RCC 7860 (cell line): ENCODE data around the gene MCM7.

ENCODE experiments used
- DNase-seq: peaks from one replicate; pipeline ENCODE4 v3.0.0-alpha.2; 2015; ENCODE audit warnings: low spot score
- FAIRE-seq: peaks from 2 replicates; lab custom pipeline; 2012; peaks lifted over from hg19 to GRCh38; lab: Jason Lieb, UNC

MCM7 gene

GRCh38 chr7:100075418-100075817, 25.8 kb downstream of the MCM7 start:
- FAIRE-seq, result no peak
- no peak for DNase-seq

GRCh38 chr7:100074841-100075240, 26.4 kb downstream of the MCM7 start:
- FAIRE-seq, result no peak

DNA sequence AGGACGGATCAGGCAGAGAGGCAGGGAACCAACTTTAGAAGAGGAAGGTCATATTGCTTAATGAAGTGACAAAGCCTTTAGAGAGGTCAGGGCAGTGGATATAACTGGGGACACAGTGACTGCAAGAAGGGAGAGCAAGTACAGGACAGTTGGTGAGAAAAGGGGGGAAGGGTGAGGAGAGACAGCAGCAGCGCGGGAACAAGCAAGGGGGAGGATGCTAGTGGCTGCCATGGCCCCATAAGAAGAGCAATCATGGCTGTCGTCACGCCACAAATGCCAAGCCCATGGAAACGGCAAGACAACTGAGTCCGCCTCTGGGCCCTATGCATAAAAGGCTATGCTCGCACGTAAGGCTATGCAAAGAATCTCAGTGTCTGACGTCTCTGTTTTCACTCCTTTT, 28.7 kb downstream of the MCM7 start:
- DNase-seq, result no peak
- FAIRE-seq, result no peak

More at GRCh38 chr7:100074841-100075240, 26.4 kb downstream of the MCM7 start:
- no peak for DNase-seq

- DNase-seq (no peak), FAIRE-seq (no peak)
These were observed 30.0 kb downstream of the MCM7 start for GRCh38 chr7:100071018-100071723.

DNA sequence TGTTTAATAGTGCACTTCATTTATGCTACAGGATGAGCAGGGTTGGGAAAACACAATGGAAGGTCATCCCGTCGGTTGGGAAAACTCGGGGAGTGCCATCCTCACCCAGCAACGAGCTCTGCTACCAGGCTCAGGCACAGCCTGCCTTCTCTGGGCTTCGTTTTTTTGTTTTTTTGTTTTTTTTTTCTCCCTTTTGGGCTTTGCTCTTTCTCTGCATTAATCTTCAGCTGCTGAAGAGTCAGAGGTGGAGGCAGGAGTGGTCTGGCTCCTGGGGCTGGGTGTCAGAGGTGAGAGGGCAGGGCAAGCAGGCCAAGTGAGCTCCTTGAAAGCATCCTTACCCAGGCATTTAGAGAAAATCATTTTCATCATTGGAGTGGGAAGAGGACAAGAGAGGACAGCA, 31.2 kb downstream of the MCM7 start:
- FAIRE-seq (no peak), DNase-seq (no peak)

DNA sequence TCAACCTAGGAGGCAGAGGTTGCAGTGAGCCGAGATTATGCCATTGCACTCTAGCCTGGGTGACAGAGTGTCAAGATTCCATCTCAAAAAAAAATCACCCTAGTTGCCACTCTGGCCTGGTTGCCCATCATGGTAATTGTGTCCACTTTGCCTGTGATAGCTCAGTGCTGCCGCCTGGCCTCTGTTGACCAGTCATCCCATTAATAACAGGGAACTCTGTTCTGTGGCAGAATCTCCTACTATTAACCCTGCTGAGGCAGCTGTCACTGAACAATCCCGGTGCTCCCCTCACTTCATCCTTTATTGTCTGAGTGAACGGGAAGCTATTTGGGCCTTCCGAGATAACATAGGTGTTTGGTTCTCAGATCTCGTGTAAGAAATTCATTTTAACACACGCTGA, 34.2 kb downstream of the MCM7 start:
- DNase-seq (no peak), FAIRE-seq (no peak)

GRCh38 chr7:100065452-100066186, 35.6 kb downstream of the MCM7 start:
- FAIRE-seq, result no peak

GRCh38 chr7:100064162-100064561, 37.0 kb downstream of the MCM7 start:
- no peak for DNase-seq
- no peak for FAIRE-seq

More at GRCh38 chr7:100065452-100066186, 35.6 kb downstream of the MCM7 start:
- no peak for DNase-seq

DNA sequence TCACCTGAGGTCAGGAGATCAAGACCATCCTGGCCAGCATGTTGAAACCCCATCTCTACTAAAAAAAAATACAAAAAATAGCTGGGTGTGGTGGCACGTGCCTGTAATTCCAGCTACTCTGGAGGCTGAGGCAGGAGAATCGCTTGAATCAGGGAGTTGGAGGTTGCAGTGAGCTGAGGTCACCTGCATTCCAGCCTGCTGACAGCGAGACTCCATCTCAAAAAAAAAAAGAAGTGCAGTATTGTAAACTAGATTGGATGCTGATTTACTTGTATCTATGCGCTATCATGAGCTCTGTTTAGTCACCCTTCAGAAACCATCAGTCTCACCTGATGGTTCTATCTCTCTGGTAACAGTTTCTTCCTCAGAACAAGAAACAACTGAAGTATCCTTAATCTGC, 37.8 kb downstream of the MCM7 start:
- FAIRE-seq (no peak), DNase-seq (no peak)

DNA sequence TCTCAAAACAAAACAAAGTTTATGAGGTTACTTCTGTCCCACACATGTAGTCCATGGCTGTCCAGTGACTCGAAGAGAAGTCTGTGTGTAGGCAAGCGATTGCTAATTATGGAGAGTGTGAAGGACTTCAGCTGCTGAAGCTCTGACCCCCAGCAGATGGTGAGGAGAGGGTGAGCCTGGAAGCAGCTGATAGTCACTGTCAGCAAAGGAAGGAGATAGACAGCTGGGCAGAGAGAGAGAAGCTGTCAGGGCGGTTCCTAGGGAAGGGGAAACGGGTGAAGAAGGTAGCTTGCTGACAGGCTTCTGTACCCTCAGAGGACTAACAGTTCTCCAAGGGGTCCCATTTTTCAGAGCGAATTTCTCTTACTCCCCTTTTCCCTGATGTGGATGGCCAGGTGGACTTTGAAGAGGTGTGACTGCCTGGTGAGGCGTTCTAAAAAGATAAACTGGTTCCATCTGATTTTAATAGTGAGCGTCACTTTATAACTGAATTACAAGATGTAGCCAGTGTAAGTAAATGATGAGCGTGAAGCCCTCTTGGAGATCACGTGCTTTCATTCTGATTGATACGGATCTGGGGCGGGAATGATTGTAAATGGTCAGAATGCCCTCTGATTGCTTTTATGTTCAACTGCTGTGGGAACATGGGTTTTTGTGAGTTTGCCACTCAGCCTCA, 39.5 kb downstream of the MCM7 start:
- no peak for FAIRE-seq

DNA sequence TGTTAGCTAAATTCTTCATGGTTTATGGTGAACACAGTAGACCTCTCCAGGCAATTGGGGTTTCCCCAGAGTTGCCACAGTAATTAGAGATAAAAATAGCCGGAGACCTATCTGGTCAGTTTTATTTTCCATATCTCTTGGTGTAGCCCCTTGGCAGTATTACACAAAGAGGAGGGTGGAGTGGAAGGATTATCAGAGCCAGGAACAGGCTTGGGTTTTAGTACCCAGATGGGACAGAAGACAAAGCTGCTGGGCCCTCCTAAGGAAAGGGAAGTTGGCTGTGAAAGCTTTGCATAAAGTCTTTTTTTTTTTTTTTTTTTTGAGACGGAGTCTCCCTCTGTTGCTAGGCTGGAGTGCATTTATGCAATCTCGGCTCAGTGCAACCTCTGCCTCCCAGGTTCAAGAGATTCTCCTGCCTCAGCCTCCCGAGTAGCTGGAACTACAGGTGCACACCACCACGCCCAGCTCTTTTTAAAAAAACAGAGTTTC, 41.9 kb downstream of the MCM7 start:
- FAIRE-seq, result no peak
- DNase-seq, result no peak

More for the DNA sequence above, 39.5 kb downstream of the MCM7 start:
- no peak for DNase-seq

DNA sequence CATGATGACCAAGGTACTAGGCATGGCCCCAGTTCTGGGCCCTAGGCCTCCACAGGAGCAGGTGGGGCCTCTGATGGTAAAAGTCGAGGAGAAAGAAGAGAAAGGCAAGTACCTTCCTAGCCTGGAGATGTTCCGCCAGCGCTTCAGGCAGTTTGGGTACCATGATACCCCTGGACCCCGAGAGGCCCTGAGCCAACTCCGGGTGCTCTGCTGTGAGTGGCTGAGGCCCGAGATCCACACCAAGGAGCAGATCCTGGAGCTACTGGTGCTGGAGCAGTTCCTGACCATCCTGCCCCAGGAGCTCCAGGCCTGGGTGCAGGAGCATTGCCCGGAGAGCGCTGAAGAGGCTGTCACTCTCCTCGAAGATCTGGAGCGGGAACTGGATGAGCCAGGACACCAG, 44.2 kb downstream of the MCM7 start:
- DNase-seq (no peak), FAIRE-seq (no peak)

GRCh38 chr7:100053215-100053614, 48.0 kb downstream of the MCM7 start:
- FAIRE-seq (no peak), DNase-seq (peak; percentile 60)

DNA sequence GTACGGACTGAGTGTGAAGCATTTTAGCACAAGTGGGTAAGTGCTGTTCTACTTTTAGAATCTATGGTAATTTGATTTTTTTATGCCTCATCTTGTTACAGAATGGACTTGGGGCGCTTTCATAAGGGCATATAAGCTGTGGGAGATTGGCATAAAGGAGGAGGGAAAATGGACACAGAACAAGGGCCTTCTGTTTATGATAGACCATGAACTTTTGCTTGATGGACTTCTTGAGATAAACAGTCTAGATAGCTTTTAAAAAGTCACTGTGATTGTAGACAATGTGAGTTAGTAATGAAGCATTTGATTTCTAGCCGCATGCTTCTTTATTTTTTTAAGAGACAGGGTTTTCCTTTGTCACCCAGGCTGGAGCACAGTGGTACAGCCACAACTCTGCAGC, 49.6 kb downstream of the MCM7 start:
- FAIRE-seq (no peak), DNase-seq (no peak)

GRCh38 chr7:100049441-100050291, 51.5 kb downstream of the MCM7 start, which contains the start of gene ZSCAN21:
ZSCAN21 (plus strand) TSS chr7:100049774; CDS start chr7:100057007, 7,233 bp downstream.
- DNase-seq, result peak; percentile 64
- FAIRE-seq, result no peak

DNA sequence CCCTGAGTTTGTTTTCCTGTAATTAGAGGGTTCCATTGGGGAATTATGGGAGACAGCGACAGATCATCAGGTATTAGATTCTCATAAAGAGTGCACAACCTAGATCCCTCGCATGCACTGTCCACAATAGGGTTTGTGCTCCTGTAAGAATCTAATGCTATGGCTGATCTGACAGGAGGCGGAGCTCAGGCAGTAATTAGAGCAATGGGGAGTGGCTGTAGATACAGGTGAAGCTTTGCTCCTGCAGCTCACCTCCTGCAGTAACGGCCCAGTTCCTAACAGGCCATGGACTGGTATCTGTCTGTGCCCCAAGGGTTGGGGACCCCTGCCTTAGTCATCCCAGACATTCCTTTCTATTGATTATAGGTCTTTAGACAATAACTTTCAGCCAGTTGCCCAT, 52.5 kb downstream of the MCM7 start:
- DNase-seq (no peak), FAIRE-seq (no peak)

DNA sequence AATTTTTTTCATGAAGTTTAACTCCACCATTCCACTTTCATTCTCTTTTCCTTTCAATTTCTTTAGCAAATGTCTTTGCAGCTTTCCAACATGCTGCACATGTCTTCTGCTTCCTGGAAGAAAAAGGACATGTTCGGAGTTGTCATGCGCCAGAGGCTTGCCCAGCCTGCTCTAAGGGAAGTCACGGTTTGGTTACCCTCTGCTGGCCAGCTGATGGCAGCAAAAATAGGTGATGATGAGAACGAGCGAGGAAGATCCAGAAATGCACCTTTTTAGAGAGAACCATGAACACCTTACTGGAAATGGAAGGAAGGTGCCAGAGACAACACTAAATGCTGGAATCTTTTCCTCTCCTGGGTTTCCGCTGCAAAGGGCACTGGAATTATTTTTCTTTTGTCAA, 56.5 kb downstream of the MCM7 start:
- DNase-seq, result no peak
- no peak for FAIRE-seq
